Jurkat, Clone E6-1 (cell line): ENCODE measurements around the gene MERTK.

ENCODE experiments used
- DNase-seq: peaks from one replicate; pipeline ENCODE4 v3.0.0-alpha.2; 2011; ENCODE audit warnings: low read depth, low spot score
- H3K4me3 ChIP-seq: 2 replicates; pipeline ENCODE4 v1.5.1; 2011; ENCODE audit warnings: mild to moderate bottlenecking, low read length, control low read depth, moderate library complexity

MERTK gene

DNA sequence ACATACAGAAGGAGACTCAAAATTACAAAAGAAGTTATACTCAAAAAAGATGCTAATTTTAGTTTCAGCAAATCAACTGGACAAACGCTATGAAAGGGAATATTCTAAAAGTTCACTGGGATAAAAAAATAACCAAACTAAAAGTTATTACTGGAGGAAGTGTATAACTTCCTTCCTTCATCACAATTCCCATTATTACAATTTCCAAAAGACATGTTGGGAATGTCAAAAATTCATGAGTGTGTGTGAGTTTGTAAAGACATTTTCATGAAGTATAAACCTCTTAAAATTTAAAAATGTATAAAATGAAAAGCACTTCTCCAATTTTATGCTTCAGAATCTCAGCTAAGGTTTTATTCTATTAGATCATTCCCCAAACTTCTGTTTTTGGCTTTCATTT lies 67.8 kb downstream of the MERTK start:
- H3K4me3 ChIP-seq, result no peak overlapping the region
- DNase-seq, result no peak

DNA sequence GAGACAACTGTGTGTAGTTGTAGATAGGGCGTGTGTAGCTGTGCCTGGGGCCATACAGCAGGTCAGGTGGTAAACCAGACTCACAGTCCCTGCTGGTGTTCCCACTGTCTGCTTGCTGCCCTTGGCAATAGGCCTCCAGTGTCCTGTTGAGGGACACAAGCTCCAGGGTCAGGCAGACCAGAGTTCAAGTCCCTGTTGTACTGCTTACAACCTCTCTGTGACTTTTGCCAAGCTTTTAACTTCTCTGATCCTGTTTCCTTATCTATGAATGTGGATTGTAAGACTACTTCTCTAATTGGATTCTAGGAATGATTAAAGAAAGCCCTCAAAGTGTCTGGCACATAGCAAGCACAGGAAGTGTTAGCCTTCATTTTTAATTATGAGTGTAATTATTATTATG lies 68.6 kb downstream of the MERTK start:
- no peak for DNase-seq
- no peak overlapping the region for H3K4me3 ChIP-seq

DNA sequence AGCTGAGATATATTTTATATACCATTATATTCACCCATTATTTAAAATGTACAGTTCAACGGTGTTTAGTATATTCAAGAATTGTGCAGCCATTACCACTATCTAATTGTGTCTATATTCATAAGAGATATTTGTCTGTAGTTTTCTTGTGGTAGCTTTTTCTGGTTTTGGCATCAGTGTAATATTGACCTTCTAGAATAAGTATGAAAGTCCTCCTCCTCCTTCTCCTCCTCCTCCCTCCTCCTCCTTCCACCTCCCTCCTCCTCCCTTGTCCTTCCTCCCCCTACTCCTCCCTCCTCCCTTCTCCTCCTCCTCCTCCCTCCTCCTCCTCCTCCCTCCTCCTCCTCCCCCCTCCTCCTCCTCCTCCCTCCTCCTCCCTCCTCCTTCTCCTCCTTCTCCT lies 72.0 kb downstream of the MERTK start:
- H3K4me3 ChIP-seq, result no peak overlapping the region
- no peak for DNase-seq

DNA sequence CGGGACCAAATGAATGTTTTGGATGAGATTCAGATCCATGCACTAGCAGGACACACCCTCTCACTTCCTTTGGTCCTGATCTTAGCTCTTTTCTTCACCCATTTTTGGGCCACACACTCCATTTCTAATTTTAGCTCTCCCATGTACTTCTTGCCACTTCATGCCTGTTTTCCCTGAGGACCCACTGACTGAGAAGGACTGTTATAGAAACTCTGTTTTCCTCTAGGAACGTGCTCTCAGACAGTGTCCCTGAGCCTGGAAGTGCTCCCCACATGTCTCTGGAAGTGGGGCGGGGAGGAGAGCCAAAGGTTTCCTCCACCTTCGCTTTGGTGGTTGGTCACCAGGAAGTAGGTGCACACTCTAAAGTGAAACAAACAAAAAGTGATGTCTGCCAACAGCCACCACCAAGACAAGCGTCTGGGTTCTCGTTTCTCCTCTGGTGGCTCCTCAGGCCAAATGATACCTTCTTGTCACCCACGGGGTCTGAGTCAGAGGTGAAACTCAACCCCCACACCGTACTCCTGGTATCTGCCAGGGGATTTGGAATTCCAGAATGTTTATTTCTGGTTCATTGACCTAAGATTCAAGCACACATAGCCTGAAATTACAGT lies 74.7 kb downstream of the MERTK start:
- no peak for DNase-seq

DNA sequence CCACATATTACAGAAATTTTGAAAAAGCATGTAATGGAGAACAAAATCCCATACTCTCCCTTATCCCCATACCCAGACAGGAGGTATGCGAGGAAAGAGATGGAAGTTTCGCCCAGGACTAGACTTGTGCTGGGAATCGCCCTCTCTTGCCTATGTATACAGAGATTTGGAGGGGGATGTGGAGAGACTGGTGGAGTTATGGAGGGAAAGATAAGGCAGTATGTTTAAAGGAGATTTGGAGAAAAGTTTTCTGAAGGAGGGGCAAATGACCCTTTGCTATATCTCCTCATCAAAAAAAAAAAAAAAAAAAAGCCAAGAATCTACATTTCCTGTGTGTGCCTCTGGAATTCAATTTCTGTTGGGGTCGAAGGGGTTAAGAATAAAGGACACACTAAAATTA lies 75.3 kb downstream of the MERTK start:
- no peak for DNase-seq
- no peak overlapping the region for H3K4me3 ChIP-seq

More for the DNA sequence above, 74.7 kb downstream of the MERTK start:
- H3K4me3 ChIP-seq, result no peak overlapping the region

DNA sequence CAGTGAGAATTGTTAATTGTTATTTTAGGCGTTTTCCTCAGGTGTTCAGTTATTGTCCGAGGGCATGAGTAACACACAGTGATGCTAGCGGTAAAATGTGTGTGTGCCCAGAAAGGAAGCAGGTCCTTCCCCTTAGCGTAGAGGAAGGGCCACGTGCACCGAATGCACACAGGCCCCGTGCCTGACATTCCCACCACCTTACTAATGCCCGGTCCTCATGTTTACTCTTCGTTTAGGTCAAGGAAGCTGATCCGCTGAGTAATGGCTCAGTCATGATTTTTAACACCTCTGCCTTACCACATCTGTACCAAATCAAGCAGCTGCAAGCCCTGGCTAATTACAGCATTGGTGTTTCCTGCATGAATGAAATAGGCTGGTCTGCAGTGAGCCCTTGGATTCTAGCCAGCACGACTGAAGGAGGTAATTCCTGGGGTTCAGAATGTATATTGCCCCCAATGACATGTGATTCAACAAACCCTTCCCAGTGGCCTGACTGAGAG lies 76.7 kb downstream of the MERTK start:
- H3K4me3 ChIP-seq, result no peak overlapping the region
- DNase-seq, result no peak

DNA sequence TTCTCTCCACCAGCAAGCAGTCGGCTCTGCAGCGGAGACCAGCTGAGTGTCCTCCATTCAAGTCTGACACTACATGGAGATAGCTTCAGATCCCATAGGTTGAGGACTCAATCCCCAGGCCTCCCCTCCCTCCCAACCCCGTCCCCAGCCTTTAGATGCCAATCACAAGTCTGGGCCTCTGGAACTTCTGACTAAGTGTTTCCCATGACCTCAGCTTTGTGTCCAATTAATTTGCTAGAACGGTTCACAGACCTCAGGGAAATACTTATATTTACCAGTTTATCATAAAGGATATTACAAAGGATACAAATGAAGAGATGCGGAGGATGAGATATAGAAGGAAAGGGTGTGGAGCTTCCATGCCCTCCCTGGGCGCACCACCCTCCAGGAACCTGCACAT lies 77.4 kb downstream of the MERTK start:
- no peak overlapping the region for H3K4me3 ChIP-seq
- no peak for DNase-seq

DNA sequence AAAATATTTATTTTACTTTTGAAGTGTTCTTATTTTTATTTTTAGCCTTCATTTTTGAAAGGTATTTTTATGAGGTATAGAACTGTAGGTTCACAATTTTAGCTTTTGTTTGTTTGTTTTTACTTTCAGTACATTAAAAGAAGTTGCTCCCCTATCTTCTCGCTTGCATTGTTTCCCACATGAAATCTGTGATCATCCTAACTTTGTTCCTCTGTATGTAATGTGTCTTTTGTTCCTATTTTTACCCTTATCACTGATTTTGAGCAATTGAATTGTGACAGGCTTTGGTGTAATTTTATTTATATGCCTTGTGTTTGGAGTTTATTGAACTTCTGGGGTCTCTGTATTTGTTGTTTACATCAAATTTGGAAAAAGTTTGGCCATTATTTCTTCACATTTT lies 78.8 kb downstream of the MERTK start:
- no peak overlapping the region for H3K4me3 ChIP-seq
- DNase-seq, result no peak

DNA sequence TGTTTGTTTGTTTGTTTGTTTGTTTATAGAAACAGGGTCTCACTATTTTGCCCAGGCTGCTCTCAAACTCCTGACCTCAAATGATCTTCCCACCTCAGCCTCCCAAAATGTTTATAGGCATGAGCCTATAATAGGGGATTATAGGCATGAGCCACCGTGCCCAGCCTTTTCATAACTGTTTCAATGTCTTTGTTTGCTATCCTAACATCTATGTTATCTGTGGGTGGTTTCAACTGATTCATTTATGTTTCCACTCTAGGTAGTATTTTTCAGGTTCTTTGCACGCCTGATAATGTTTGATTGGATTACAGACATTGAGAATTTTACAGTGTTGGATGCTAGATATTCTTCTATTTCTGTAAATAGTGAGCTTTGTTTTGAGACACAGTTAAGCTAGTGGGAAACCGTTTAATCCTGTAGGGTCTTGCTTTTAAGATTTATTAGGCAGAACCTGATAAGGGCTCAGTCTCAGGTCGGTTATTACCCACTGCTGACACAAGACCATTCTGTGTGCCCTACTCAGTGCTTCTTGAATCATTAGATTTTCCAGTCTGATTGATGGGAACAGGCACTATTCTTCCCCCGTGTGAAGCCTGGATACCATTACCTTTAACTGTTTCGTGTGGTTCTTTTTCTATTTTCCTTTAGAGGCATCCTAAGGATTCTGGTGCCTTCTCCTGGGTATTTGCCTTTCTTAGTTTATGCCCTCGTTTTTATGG lies 80.2 kb downstream of the MERTK start:
- no peak for DNase-seq
- no peak overlapping the region for H3K4me3 ChIP-seq

DNA sequence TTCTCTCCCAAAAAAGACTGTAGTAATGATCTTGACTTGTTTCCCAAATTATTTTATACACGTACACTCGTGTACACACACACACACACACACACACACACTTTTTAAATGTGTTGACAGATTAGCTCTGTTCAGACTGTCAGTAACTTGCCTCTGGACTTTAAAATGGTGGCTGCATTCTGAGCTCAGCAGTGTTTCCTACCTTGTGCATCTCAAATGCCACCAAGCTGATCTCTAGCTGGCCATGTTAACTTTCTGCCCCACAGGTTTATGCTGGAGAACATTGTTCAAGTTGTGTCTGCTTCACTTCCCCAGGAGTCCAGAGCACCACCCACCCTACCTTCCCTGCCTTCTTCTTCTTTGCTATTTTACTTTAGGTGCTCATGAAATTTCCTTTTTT lies 83.3 kb downstream of the MERTK start:
- H3K4me3 ChIP-seq, result no peak overlapping the region

DNA sequence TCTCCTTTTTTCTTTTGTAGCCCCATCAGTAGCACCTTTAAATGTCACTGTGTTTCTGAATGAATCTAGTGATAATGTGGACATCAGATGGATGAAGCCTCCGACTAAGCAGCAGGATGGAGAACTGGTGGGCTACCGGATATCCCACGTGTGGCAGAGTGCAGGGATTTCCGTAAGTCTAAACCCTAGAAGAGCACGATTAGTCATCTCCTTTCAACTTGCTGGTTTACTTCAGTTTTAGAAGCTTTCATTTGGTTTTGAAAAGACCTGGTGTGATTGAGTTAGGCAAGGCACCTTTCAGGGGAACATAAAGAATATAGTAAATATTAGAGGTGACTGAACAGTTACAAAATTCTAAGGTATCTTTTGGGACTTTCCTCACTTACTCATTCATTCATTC lies 84.4 kb downstream of the MERTK start:
- no peak for DNase-seq
- no peak overlapping the region for H3K4me3 ChIP-seq

More for the DNA sequence above, 83.3 kb downstream of the MERTK start:
- DNase-seq, result no peak

DNA sequence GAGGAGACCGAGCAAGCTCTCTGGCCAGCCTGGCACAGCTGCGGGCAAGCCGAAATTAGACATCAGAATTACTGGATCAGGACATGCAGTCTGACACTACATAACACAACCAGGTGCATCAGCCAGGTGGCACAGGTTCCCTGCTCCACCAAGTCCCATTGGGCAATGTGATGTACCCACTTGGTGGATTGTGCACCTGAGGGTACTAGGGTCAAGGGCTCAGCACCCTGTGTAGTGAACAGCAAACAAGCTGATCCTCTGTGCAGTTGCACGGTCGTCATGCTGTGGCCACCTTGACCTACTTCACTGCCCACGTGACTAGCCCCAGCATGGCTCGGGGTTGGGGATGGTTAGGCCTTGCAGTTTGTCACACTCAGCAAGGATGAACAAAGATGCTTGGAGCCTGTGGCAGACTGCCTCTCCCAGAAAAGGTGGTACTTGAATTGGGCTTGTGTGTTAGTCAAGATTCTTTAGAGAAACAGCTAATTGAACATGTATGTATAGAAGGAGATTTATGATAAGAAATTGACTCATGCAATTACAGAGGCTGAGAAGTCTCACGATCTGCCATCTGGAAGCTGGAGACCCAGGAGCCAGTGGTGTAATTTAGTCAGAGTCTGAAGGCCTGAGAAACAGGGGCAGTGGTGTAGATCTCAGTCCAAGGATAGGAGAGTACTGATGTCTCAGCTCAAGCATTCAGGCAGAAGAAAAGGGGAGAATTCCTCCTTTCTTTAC lies 85.2 kb downstream of the MERTK start:
- H3K4me3 ChIP-seq, result no peak overlapping the region
- no peak for DNase-seq

DNA sequence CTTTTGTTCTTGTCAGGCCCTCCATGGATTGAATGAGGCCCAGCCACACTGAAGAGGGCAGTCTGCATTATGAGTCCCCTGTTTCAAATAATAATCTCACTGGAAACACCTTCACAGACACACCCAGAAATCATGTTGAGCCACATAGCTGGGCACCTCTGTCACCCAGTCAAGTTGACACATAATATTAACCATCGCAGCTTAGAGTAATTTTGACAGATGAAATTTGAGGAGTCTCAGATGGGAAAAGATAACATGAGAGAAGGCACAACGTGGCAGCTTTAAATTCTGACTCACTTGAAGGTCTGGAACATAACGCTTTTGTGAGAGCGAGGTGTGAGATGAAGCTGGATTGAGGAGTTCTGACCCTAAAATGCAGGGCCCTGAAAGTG lies 85.8 kb downstream of the MERTK start:
- no peak overlapping the region for H3K4me3 ChIP-seq
- no peak for DNase-seq

DNA sequence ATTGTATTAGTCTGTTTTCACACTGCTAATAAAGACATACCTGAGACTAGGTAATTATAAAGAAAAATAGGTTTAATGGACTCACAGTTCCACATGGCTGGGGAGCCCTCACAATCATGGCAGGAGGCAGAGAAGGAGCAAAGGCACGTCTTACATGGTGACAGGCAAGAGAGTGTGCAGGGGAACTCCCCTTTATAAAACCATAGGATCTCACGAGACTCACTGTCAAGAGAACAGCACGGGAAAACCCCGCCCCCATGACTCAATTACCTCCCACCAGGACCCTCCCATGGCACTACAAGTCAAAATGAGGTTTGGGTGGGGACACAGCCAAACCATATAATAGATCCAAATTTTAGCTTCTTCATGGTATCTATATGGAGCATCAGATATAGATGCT lies 87.1 kb downstream of the MERTK start:
- DNase-seq, result no peak
- H3K4me3 ChIP-seq, result no peak overlapping the region

DNA sequence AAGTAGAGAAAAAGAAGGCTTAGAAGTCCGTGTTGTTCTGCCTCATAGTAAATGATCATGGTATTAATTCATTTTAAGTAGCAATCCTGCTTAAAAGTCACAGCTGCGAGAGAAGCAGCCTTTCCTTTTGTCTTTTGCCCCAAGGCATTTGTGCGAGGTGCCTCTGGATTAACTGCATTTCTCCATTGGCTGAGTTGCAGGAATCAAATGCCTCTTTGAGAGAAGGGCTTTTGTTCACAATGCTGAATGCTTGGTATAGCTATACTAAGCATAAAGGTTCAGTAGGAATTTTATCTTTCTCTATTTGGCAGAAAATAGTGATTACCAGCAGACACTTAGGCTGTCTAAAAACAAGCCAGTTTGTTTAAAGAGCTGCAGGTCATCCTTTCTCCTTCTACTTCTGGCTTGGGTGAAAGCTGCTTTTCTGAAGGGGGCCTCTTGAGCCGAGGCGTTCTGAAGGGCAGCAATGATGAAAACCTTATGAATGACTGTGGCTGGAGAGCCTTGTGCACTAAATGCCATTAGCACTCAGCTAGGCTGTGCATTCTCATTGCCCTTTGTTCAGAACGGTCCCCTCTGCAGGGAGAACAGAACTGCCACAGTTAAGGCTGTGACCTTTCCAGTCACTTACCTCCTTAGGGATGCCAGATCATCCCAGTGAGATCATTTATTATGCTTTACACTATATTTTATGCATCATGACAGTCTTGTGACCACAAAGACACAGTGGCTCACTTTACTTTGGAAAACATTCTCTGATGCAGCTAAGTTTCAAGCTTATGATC lies 87.9 kb downstream of the MERTK start:
- H3K4me3 ChIP-seq, result no peak overlapping the region
- DNase-seq, result no peak

DNA sequence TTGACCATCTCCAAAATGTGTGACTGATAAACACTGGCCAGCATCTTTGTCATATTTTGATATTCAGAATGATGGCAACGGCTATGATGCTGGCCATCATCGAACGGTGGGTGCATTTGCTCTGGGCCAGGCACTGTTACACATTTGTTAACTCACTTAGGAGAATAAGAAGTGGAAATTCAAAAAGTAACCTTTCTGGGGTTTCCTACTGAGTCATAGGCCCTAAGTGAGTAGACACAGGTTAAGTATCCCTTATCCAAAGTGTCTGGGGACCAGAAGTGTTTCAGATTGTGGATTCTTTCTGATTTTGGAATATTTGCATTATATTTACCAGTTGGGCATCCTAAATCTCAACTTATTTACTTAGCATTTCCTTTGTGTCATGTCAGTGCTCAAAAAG lies 92.0 kb downstream of the MERTK start:
- H3K4me3 ChIP-seq, result no peak overlapping the region
- DNase-seq, result no peak

DNA sequence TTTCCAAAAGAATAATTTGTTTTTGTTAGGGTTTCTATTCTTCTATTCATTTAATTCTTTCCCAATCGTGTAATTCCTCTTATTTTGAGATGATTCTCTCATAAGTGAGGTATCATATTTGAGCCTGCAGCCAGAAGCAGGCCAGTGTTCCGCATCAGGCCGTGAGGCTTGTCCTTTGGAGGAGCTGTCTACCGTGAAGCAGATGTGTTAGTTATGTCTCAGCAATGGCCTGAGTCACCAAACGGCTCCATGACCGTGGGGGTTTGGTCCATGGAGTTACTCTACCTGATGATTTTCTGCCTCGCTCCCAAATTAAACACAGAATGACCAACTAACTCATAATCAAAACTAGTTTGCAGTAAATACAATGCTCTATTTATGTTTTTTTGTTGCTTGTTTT lies 92.4 kb downstream of the MERTK start:
- DNase-seq, result no peak
- H3K4me3 ChIP-seq, result no peak overlapping the region

DNA sequence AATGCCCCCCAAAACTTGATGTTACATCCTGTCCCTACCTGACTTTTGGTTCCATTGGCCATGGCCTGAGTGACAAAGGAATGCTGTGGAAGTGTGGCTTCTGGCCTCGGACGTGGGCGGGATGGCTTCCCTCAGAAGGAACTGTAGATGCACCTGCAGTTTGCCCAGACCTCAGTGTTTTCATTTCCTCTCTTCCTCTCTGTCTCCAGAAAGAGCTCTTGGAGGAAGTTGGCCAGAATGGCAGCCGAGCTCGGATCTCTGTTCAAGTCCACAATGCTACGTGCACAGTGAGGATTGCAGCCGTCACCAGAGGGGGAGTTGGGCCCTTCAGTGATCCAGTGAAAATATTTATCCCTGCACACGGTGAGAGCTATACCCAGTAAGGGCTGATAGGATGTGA lies 95.6 kb downstream of the MERTK start:
- DNase-seq, result no peak
- no peak overlapping the region for H3K4me3 ChIP-seq

DNA sequence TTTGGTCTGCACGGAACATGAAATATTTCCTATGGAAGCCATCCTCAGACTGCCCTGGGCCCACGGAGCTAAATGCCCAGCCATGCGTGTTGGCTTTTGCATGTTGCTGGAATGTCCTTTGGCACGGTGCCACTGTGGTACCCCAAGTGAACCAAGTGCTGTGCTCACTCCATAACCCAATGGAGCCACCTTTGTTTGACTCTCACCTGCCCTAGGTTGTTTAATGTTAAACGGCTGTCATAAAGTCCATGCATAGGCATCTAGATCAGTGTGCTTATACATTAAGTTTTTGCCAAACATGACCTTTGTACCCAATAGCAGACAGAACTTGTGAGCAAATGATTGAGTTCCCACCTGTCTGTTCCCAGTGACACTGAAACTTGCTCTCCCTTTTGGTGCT lies 96.7 kb downstream of the MERTK start:
- H3K4me3 ChIP-seq, result no peak overlapping the region
- no peak for DNase-seq

DNA sequence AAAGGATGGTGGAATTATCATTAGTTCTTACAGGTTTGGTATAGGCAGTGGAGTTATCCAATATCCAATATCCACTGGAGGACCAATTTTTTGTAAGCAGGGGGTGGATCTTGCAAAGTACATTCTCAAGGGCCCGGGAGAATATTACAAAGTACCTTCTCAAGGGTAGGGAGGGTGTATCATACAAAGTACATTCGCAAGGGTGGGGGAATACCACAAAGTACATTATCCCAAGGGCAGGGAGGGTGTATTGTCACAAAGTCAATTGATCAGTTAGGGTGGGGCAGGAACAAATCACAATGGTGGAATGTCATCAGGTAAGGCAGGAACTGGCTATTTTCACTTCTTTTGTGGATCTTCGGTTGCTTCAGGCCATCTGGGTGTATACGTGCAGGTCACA lies 101.4 kb downstream of the MERTK start:
- H3K4me3 ChIP-seq, result no peak overlapping the region
- no peak for DNase-seq
